ENCODE measurements around the gene CADPS2. TPM values are rescaled to one million over a fixed set of nuclear protein-coding genes. Genes with fewer than 3 reads are reported as not detected.

Gene CADPS2
- total RNA-seq, 2 donors from 2014 or later = 4.3 to 11.7 TPM

DNA sequence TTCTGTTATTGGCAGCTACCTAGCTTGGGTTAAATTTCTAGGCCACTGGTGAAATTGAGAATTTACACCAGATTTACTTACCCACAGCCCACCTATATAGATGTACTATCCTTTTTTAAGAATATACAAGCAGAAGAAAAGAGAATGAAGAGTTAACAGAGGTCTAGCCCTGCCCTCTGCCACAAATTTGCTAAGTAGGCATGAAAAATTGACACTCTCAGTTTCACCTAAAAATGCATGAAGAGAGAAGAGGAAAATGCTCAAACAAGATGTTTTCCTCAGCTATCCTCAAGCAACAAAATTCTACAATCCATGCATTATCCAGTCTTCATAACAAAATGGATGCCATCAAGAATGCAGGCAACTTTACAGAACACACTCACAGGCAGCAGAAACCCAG lies 158.9 kb downstream of the CADPS2 start:
- TF ChIP-seq, protein P1, sequence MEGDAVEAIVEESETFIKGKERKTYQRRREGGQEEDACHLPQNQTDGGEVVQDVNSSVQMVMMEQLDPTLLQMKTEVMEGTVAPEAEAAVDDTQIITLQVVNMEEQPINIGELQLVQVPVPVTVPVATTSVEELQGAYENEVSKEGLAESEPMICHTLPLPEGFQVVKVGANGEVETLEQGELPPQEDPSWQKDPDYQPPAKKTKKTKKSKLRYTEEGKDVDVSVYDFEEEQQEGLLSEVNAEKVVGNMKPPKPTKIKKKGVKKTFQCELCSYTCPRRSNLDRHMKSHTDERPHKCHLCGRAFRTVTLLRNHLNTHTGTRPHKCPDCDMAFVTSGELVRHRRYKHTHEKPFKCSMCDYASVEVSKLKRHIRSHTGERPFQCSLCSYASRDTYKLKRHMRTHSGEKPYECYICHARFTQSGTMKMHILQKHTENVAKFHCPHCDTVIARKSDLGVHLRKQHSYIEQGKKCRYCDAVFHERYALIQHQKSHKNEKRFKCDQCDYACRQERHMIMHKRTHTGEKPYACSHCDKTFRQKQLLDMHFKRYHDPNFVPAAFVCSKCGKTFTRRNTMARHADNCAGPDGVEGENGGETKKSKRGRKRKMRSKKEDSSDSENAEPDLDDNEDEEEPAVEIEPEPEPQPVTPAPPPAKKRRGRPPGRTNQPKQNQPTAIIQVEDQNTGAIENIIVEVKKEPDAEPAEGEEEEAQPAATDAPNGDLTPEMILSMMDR (conservative IDR thresholded peaks at IDR 0.05) = no peak
- Histone ChIP-seq H3K4me1 (ENCODE audit: control insufficient read depth, insufficient read depth, low read length) (no peaks in the 10 kb centered on the region), H3K9ac (ENCODE audit: extremely low read depth, low read length, poor library complexity, severe bottlenecking) (no peak overlapping the region), H3K36me3 (ENCODE audit: control insufficient read depth, insufficient read depth, low read length) (no peaks in the 10 kb centered on the region), H3K4me3 (ENCODE audit: low read length) (no peak overlapping the region), H3K27me3 (ENCODE audit: control insufficient read depth, insufficient read depth, low read length, poor library complexity, severe bottlenecking) (no peaks in the 10 kb centered on the region), H3K27ac (ENCODE audit: low read depth, low read length) (no peak overlapping the region), H3K9me3 (ENCODE audit: control insufficient read depth, low read length) (no peaks in the 10 kb centered on the region)
- Mint-ChIP-seq H3K9me3 (peaks cover 7% of the 10 kb centered on the region), H3K4me3 (no peak overlapping the region), H3K27me3 (ENCODE audit: insufficient read depth) (no peaks in the 10 kb centered on the region), H3K36me3 (ENCODE audit: low read depth) (no peaks in the 10 kb centered on the region), H3K4me1 (peaks cover 5% of the 10 kb centered on the region), H3K27ac (no peak overlapping the region)
- no peak for DNase-seq

DNA sequence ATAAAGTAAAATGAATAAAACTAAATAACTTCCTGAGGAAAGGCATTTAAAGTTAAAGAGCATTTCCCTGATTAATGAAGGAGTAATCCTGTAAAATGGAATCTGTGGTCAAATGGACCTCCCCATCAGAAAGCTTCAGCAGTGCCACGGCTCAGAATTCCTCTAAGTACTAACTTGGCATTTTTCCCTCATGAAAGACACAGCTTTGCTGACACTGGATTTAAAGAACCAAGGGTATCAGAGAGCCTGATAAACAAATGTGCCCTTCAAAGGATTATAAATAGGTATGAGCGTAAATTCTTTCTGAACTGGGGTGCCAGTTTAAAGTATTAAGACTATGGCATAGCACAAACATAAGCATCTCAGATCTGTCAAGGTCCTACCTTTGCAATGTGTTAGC lies 159.4 kb downstream of the CADPS2 start:
- Mint-ChIP-seq H3K9me3 (peaks cover 8% of the 10 kb centered on the region), H3K4me3 (no peak overlapping the region), H3K4me1 (peaks cover 5% of the 10 kb centered on the region), H3K36me3 (ENCODE audit: low read depth) (no peaks in the 10 kb centered on the region), H3K27me3 (ENCODE audit: insufficient read depth) (no peaks in the 10 kb centered on the region), H3K27ac (no peak overlapping the region)
- no peak for DNase-seq
- H3K27ac ChIP-seq (ENCODE audit: low read depth, low read length) = no peak overlapping the region
- no peaks in the 10 kb centered on the region for H3K9me3 ChIP-seq (ENCODE audit: control insufficient read depth, low read length)
- TF ChIP-seq, protein P1 (conservative IDR thresholded peaks at IDR 0.05) = no peak
- H3K9ac ChIP-seq (ENCODE audit: extremely low read depth, low read length, poor library complexity, severe bottlenecking) = no peak overlapping the region
- H3K4me1 ChIP-seq (ENCODE audit: control insufficient read depth, insufficient read depth, low read length) = no peaks in the 10 kb centered on the region
- no peaks in the 10 kb centered on the region for H3K36me3 ChIP-seq (ENCODE audit: control insufficient read depth, insufficient read depth, low read length)
- H3K4me3 ChIP-seq (ENCODE audit: low read length) = no peak overlapping the region
- no peaks in the 10 kb centered on the region for H3K27me3 ChIP-seq (ENCODE audit: control insufficient read depth, insufficient read depth, low read length, poor library complexity, severe bottlenecking)
- 86 to 100% methylated on average over 2 of the region's 2 CpGs for WGBS, 2 experiments (ENCODE audit: insufficient coverage in 1 of 2, insufficient read length in 1 of 2)

DNA sequence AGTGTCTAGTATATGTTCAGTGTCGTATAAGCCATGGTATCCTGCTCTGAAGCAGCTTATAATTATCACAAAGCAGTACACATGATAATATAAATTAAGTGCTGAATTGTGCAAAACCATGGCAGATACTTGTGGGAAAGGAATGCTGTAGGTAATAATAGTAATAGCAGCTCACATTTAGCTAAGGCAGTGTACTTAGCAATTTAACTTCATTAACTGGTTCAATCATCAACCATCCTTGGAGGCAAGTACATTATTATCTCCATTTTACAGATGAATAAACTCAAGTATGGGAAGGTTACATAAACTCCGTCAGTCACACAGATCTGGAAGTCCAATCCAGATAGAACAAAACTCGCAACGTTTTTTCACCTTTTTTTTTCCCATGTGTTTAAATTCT lies 161.9 kb downstream of the CADPS2 start:
- Mint-ChIP-seq H3K36me3 (ENCODE audit: low read depth) (no peaks in the 10 kb centered on the region), H3K9me3 (peaks cover 8% of the 10 kb centered on the region), H3K4me3 (no peak overlapping the region), H3K27ac (no peak overlapping the region), H3K27me3 (ENCODE audit: insufficient read depth) (no peaks in the 10 kb centered on the region), H3K4me1 (peaks cover 1% of the 10 kb centered on the region)
- no peak overlapping the region for H3K27ac ChIP-seq (ENCODE audit: low read depth, low read length)
- no peak for DNase-seq
- 91 to 100% methylated on average over 3 of the region's 4 CpGs for WGBS, 2 experiments (ENCODE audit: insufficient coverage in 1 of 2, insufficient read length in 1 of 2)
- H3K4me1 ChIP-seq (ENCODE audit: control insufficient read depth, insufficient read depth, low read length) = no peaks in the 10 kb centered on the region
- TF ChIP-seq, protein P1 (conservative IDR thresholded peaks at IDR 0.05) = no peak
- no peak overlapping the region for H3K4me3 ChIP-seq (ENCODE audit: low read length)
- no peak overlapping the region for H3K9ac ChIP-seq (ENCODE audit: extremely low read depth, low read length, poor library complexity, severe bottlenecking)
- no peaks in the 10 kb centered on the region for H3K27me3 ChIP-seq (ENCODE audit: control insufficient read depth, insufficient read depth, low read length, poor library complexity, severe bottlenecking)
- no peaks in the 10 kb centered on the region for H3K9me3 ChIP-seq (ENCODE audit: control insufficient read depth, low read length)
- H3K36me3 ChIP-seq (ENCODE audit: control insufficient read depth, insufficient read depth, low read length) = no peaks in the 10 kb centered on the region
